ENCODE data around the gene ATXN1.
A peak's percentile ranks its signal among the peaks of the same experiment; 100 is the strongest.

The ATXN1 gene

DNA sequence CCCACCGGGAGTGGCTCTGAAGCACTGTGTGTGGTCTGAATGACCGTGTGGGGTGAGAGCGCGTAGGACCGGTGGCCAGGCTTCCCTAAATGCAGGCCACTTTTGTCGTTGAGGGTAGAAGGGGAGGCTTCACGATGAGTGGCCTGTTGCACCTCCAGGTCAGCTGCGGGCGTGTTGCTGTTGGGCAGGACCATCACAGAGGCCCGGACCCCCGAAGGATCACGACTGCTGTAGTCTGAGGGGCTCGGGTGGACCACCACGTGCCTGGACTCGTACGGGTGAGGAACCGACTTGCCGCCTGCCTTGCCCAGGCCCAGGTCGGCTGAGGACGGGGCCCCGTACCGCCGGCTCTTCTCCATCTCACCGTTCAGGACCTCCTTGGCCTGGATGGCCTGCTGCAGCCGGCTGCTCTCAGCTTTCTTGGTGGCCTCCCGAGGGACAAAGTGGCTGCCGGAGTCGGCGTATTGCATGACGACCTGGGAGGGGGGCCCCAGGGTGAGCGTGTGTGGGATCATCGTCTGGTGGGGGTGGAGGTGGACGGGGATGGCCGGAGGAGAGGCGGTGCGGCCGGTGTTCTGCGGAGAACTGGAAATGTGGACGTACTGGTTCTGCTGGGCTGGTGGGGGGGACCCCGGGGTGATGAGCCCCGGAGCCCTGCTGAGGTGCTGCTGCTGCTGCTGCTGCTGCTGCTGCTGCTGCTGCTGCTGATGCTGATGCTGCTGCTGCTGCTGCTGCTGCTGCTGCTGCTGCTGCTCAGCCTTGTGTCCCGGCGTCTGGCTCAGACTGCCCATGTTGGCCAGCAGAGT lies 434.1 kb downstream of the ATXN1 start:
- H3K36me3 ChIP-seq (ENCODE audit: control insufficient read depth in 1 of 2, insufficient read depth in 2 of 2, low read length in 2 of 2), result peaks cover 5 to 15% of the 10 kb centered on the region in 2 donors
- no peak overlapping the region for H3K27ac ChIP-seq (ENCODE audit: low read depth, low read length)
- H3K9me3 ChIP-seq (ENCODE audit: control insufficient read depth in 1 of 2, low read length in 2 of 2), result no peaks in the 10 kb centered on the region
- H3K4me3 ChIP-seq (ENCODE audit: low read depth in 1 of 2, low read length in 2 of 2), result no peak overlapping the region
- H3K9ac ChIP-seq (ENCODE audit: low read depth in 1 of 2, low read length in 2 of 2), result no peak overlapping the region
- H3K4me1 ChIP-seq (ENCODE audit: control insufficient read depth in 1 of 2, insufficient read depth in 2 of 2, low read length in 2 of 2), result peaks cover 16 to 19% of the 10 kb centered on the region in 2 donors
- no peaks in the 10 kb centered on the region for H3K27me3 ChIP-seq (ENCODE audit: control insufficient read depth in 1 of 2, insufficient read depth in 2 of 2, low read length in 2 of 2)

GRCh38 chr6:16326531-16326930 lies 434.7 kb downstream of the ATXN1 start:
- no peak overlapping the region for H3K9ac ChIP-seq (ENCODE audit: low read depth in 1 of 2, low read length in 2 of 2)

GRCh38 chr6:16324606-16325225 lies 436.5 kb downstream of the ATXN1 start:
- Histone ChIP-seq H3K27me3 (ENCODE audit: control insufficient read depth in 1 of 2, insufficient read depth in 2 of 2, low read length in 2 of 2) (no peaks in the 10 kb centered on the region), H3K9ac (ENCODE audit: low read depth in 1 of 2, low read length in 2 of 2) (no peak overlapping the region), H3K4me1 (ENCODE audit: control insufficient read depth in 1 of 2, insufficient read depth in 2 of 2, low read length in 2 of 2) (peaks cover 24 to 25% of the 10 kb centered on the region in 2 donors), H3K9me3 (ENCODE audit: control insufficient read depth in 1 of 2, low read length in 2 of 2) (no peaks in the 10 kb centered on the region), H3K36me3 (ENCODE audit: control insufficient read depth in 1 of 2, insufficient read depth in 2 of 2, low read length in 2 of 2) (peaks cover 5 to 15% of the 10 kb centered on the region in 2 donors), H3K27ac (ENCODE audit: low read depth, low read length) (no peak overlapping the region), H3K4me3 (ENCODE audit: low read depth in 1 of 2, low read length in 2 of 2) (no peak overlapping the region)

More at GRCh38 chr6:16326531-16326930, 434.7 kb downstream of the ATXN1 start:
- peaks cover 11 to 14% of the 10 kb centered on the region in 2 donors for H3K4me1 ChIP-seq (ENCODE audit: control insufficient read depth in 1 of 2, insufficient read depth in 2 of 2, low read length in 2 of 2)
- H3K27ac ChIP-seq (ENCODE audit: low read depth, low read length), result no peak overlapping the region
- no peaks in the 10 kb centered on the region for H3K9me3 ChIP-seq (ENCODE audit: control insufficient read depth in 1 of 2, low read length in 2 of 2)
- no peaks in the 10 kb centered on the region for H3K27me3 ChIP-seq (ENCODE audit: control insufficient read depth in 1 of 2, insufficient read depth in 2 of 2, low read length in 2 of 2)
- no peak overlapping the region for H3K4me3 ChIP-seq (ENCODE audit: low read depth in 1 of 2, low read length in 2 of 2)
- peaks cover 5 to 15% of the 10 kb centered on the region in 2 donors for H3K36me3 ChIP-seq (ENCODE audit: control insufficient read depth in 1 of 2, insufficient read depth in 2 of 2, low read length in 2 of 2)

GRCh38 chr6:16324184-16324583 lies 437.1 kb downstream of the ATXN1 start:
- Histone ChIP-seq H3K4me3 (ENCODE audit: low read depth in 1 of 2, low read length in 2 of 2) (no peak overlapping the region), H3K9ac (ENCODE audit: low read depth in 1 of 2, low read length in 2 of 2) (no peak overlapping the region), H3K36me3 (ENCODE audit: control insufficient read depth in 1 of 2, insufficient read depth in 2 of 2, low read length in 2 of 2) (peaks cover 5 to 15% of the 10 kb centered on the region in 2 donors), H3K9me3 (ENCODE audit: control insufficient read depth in 1 of 2, low read length in 2 of 2) (no peaks in the 10 kb centered on the region), H3K4me1 (ENCODE audit: control insufficient read depth in 1 of 2, insufficient read depth in 2 of 2, low read length in 2 of 2) (peaks cover 25 to 28% of the 10 kb centered on the region in 2 donors), H3K27me3 (ENCODE audit: control insufficient read depth in 1 of 2, insufficient read depth in 2 of 2, low read length in 2 of 2) (no peaks in the 10 kb centered on the region), H3K27ac (ENCODE audit: low read depth, low read length) (no peak overlapping the region)

DNA sequence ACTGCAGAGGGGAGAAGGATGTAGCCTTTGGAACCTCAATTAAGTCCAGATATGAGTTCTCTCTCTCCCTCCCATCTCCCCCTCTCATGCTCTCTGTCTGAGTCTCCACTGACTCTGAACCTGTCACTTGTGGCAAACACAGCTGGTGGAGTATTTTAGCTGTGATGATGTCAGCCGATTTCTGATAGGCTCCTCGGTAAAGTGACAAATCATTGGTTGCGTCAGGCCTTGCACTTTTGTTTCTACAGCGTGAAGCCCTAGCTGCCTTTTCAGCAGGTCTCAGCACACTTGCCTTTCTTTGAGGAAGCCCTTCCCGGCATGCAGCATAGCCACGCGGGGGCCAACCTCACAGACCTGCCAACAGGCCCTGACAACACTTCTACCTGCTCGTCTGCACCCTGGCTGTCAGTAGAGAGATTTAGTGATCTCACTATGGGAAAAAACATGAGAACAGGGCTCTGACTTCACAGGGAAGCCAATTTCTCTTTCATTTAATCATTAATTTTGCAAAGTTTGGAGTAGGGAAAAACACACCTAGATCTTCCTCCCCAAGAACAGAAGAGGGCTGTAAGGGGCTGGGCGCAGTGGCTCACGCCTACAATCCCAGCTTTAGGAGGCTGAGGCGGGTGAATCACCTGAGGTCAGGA lies 438.5 kb downstream of the ATXN1 start:
- Histone ChIP-seq H3K27me3 (ENCODE audit: control insufficient read depth in 1 of 2, insufficient read depth in 2 of 2, low read length in 2 of 2) (no peaks in the 10 kb centered on the region), H3K9me3 (ENCODE audit: control insufficient read depth in 1 of 2, low read length in 2 of 2) (no peaks in the 10 kb centered on the region), H3K36me3 (ENCODE audit: control insufficient read depth in 1 of 2, insufficient read depth in 2 of 2, low read length in 2 of 2) (peaks cover 5 to 15% of the 10 kb centered on the region in 2 donors), H3K4me3 (ENCODE audit: low read depth in 1 of 2, low read length in 2 of 2) (no peak overlapping the region), H3K27ac (ENCODE audit: low read depth, low read length) (no peak overlapping the region), H3K4me1 (ENCODE audit: control insufficient read depth in 1 of 2, insufficient read depth in 2 of 2, low read length in 2 of 2) (peaks cover 25 to 33% of the 10 kb centered on the region in 2 donors), H3K9ac (ENCODE audit: low read depth in 1 of 2, low read length in 2 of 2) (no peak overlapping the region)

DNA sequence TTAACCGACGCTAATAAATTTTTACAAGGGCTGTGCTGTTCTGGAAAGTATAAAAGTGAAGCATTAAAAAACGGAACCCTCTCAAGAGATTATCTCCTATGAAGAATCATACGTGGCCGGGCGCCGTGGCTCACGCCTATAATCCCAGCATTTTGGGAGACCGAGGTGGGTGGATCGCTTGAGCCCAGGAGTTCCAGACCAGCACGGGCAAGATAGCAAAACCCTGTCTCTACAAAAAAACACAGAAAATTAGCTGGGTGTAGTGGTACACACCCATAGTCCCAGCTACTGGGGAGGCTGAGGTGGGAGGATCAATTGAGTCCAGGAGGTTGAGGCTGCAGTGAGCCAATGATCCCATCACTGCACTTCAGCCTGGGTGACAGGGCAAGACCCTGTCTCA lies 439.4 kb downstream of the ATXN1 start:
- H3K4me3 ChIP-seq (ENCODE audit: low read depth in 1 of 2, low read length in 2 of 2), result no peak overlapping the region
- no peaks in the 10 kb centered on the region for H3K27me3 ChIP-seq (ENCODE audit: control insufficient read depth in 1 of 2, insufficient read depth in 2 of 2, low read length in 2 of 2)
- peaks cover 25 to 33% of the 10 kb centered on the region in 2 donors for H3K4me1 ChIP-seq (ENCODE audit: control insufficient read depth in 1 of 2, insufficient read depth in 2 of 2, low read length in 2 of 2)
- no peak overlapping the region for H3K9ac ChIP-seq (ENCODE audit: low read depth in 1 of 2, low read length in 2 of 2)
- peaks cover 5 to 10% of the 10 kb centered on the region in 2 donors for H3K36me3 ChIP-seq (ENCODE audit: control insufficient read depth in 1 of 2, insufficient read depth in 2 of 2, low read length in 2 of 2)
- no peaks in the 10 kb centered on the region for H3K9me3 ChIP-seq (ENCODE audit: control insufficient read depth in 1 of 2, low read length in 2 of 2)
- H3K27ac ChIP-seq (ENCODE audit: low read depth, low read length), result no peak overlapping the region

DNA sequence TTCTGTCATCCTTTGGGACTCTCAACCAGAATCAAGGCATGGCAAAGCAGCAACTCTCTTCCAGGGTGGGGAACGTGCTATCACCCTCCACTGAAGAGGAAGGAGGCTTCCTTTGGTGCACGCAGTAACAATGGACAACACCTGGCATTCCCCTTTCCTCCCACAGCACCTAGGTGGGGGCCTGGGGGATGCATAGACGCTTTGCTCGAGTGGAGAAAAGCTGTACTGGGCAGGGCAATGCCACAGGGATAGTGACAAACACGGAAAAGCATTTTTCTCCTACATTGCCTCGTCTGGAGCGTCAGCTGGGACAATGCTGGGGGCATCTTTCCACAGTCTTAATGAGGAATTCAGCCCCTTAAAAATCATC lies 439.9 kb downstream of the ATXN1 start:
- Histone ChIP-seq H3K9me3 (ENCODE audit: control insufficient read depth in 1 of 2, low read length in 2 of 2) (no peaks in the 10 kb centered on the region), H3K4me1 (ENCODE audit: control insufficient read depth in 1 of 2, insufficient read depth in 2 of 2, low read length in 2 of 2) (peaks cover 25 to 33% of the 10 kb centered on the region in 2 donors), H3K9ac (ENCODE audit: low read depth in 1 of 2, low read length in 2 of 2) (no peak overlapping the region), H3K4me3 (ENCODE audit: low read depth in 1 of 2, low read length in 2 of 2) (no peak overlapping the region), H3K27me3 (ENCODE audit: control insufficient read depth in 1 of 2, insufficient read depth in 2 of 2, low read length in 2 of 2) (no peaks in the 10 kb centered on the region), H3K36me3 (ENCODE audit: control insufficient read depth in 1 of 2, insufficient read depth in 2 of 2, low read length in 2 of 2) (peaks cover 5% of the 10 kb centered on the region in 2 donors), H3K27ac (ENCODE audit: low read depth, low read length) (no peak overlapping the region)

- Histone ChIP-seq H3K27me3 (ENCODE audit: control insufficient read depth in 1 of 2, insufficient read depth in 2 of 2, low read length in 2 of 2) (no peaks in the 10 kb centered on the region), H3K9me3 (ENCODE audit: control insufficient read depth in 1 of 2, low read length in 2 of 2) (no peaks in the 10 kb centered on the region), H3K36me3 (ENCODE audit: control insufficient read depth in 1 of 2, insufficient read depth in 2 of 2, low read length in 2 of 2) (peaks cover 0 to under 1% of the 10 kb centered on the region in 2 donors), H3K9ac (ENCODE audit: low read depth in 1 of 2, low read length in 2 of 2) (no peak overlapping the region), H3K4me1 (ENCODE audit: control insufficient read depth in 1 of 2, insufficient read depth in 2 of 2, low read length in 2 of 2) (peaks cover 25 to 33% of the 10 kb centered on the region in 2 donors), H3K4me3 (ENCODE audit: low read depth in 1 of 2, low read length in 2 of 2) (peak overlapping the region in 1 of 2 donors; percentile 45), H3K27ac (ENCODE audit: low read depth, low read length) (peak overlapping the region; percentile 35)
Observed at GRCh38 chr6:16320533-16321340, 440.5 kb downstream of the ATXN1 start.

DNA sequence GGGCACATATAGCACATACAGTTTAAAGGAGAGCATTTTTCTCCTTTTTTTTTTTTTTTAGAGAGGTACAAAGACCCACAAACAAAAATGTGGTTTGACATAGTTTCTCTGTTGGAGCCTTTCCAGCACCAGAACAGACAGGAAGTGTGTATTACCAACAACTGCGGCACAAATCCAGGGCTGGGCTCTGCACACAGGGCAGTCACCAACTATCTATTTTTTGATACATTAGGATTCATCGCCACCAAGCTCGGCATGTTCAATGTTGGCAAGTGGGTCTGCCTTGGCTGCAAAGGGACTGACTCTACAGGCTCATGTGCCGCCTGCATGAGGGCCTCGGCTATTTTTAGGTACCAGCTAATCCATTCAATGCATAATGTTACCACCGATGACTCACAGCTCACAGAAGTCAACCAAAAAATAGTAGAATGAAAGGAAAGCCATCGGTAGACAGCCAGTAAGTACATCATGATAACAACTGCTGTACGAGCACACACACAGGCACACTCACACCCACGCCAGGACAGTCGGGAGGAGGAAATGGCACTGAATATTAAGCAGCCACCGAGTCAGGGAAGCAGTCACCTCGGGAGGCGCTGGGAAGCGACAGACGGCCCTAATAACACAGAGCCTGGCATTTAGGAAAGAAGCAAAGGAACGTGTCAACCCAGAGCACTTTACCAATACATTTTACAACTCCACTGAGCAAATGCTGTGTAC lies 441.3 kb downstream of the ATXN1 start:
- no peaks in the 10 kb centered on the region for H3K9me3 ChIP-seq (ENCODE audit: control insufficient read depth in 1 of 2, low read length in 2 of 2)
- peaks cover 25 to 33% of the 10 kb centered on the region in 2 donors for H3K4me1 ChIP-seq (ENCODE audit: control insufficient read depth in 1 of 2, insufficient read depth in 2 of 2, low read length in 2 of 2)
- H3K4me3 ChIP-seq (ENCODE audit: low read depth in 1 of 2, low read length in 2 of 2), result peak overlapping the region in 1 of 2 donors; percentile 45
- no peaks in the 10 kb centered on the region for H3K27me3 ChIP-seq (ENCODE audit: control insufficient read depth in 1 of 2, insufficient read depth in 2 of 2, low read length in 2 of 2)
- no peak overlapping the region for H3K9ac ChIP-seq (ENCODE audit: low read depth in 1 of 2, low read length in 2 of 2)
- no peaks in the 10 kb centered on the region for H3K36me3 ChIP-seq (ENCODE audit: control insufficient read depth in 1 of 2, insufficient read depth in 2 of 2, low read length in 2 of 2)
- peak overlapping the region; percentile 35 for H3K27ac ChIP-seq (ENCODE audit: low read depth, low read length)

Measured in duodenal mucosa (tissue), 2 donors.